ENCODE measurements around the gene FMNL2. TPM values are rescaled to one million over a fixed set of nuclear protein-coding genes. Genes with fewer than 3 reads are reported as not detected.

FMNL2 gene
- total RNA-seq, 1 experiment from 2014 or later: 43.1 TPM

GRCh38 chr2:152489364-152489763 is 154.4 kb downstream of the FMNL2 start:
- intact Hi-C loops (cut with micrococcal nuclease; ENCODE audit: unreplicated experiment): no loop called here
- Histone ChIP-seq H3K27ac (ENCODE audit: low read depth, low read length, poor library complexity, severe bottlenecking) (no peak overlapping the region), H3K27me3 (replicated peaks; ENCODE audit: insufficient read depth, low read depth, low read length, poor library complexity) (no peaks in the 10 kb centered on the region), H3K36me3 (ENCODE audit: insufficient read depth, low read length, poor library complexity, severe bottlenecking) (no peaks in the 10 kb centered on the region), H3K9me3 (ENCODE audit: low read depth, low read length, poor library complexity, severe bottlenecking) (no peaks in the 10 kb centered on the region), H3K4me1 (ENCODE audit: insufficient read depth, low read length, poor library complexity, severe bottlenecking) (peaks cover 52% of the 10 kb centered on the region), H3K4me3 (ENCODE audit: low read depth, low read length, poor library complexity, severe bottlenecking) (no peak overlapping the region)
- ChIA-PET POLR2A (ENCODE audit: low non-redundant PET) (no interaction called here), CTCF (no interaction called here)
- BruUV-seq (replicated peaks): no TSS peak
- no peak for DNase-seq (ENCODE audit: low spot score)
- no peak for TF ChIP-seq CTCF (conservative IDR thresholded peaks at IDR 0.05; ENCODE audit: low read depth, low read length)
- no peak for TF ChIP-seq EZH2 (IDR thresholded peaks at IDR 0.05; ENCODE audit: borderline replicate concordance, low read depth, low read length, poor library complexity, severe bottlenecking)

GRCh38 chr2:152490686-152491455 is 155.9 kb downstream of the FMNL2 start:
- POLR2A ChIA-PET (ENCODE audit: low non-redundant PET): interaction anchor here (0.6 to 0.8 kb wide), 2 partner anchors 13 to 378 kb away, joined by 8 to 12 read pairs; no protein-coding TSS in a partner anchor
- no TSS peak for BruUV-seq (replicated peaks)
- CTCF ChIA-PET: no interaction called here
- Histone ChIP-seq H3K4me1 (ENCODE audit: insufficient read depth, low read length, poor library complexity, severe bottlenecking) (peaks cover 49% of the 10 kb centered on the region), H3K27me3 (replicated peaks; ENCODE audit: insufficient read depth, low read depth, low read length, poor library complexity) (no peaks in the 10 kb centered on the region), H3K9me3 (ENCODE audit: low read depth, low read length, poor library complexity, severe bottlenecking) (no peaks in the 10 kb centered on the region), H3K36me3 (ENCODE audit: insufficient read depth, low read length, poor library complexity, severe bottlenecking) (no peaks in the 10 kb centered on the region), H3K4me3 (ENCODE audit: low read depth, low read length, poor library complexity, severe bottlenecking) (no peak overlapping the region), H3K27ac (ENCODE audit: low read depth, low read length, poor library complexity, severe bottlenecking) (no peak overlapping the region)
- TF ChIP-seq CTCF (conservative IDR thresholded peaks at IDR 0.05; ENCODE audit: low read depth, low read length) (no peak), EZH2 (IDR thresholded peaks at IDR 0.05; ENCODE audit: borderline replicate concordance, low read depth, low read length, poor library complexity, severe bottlenecking) (no peak)
- intact Hi-C loops (cut with micrococcal nuclease; ENCODE audit: unreplicated experiment): no loop called here
- no peak for DNase-seq (ENCODE audit: low spot score)

GRCh38 chr2:152492131-152492530 is 157.2 kb downstream of the FMNL2 start:
- no peak for DNase-seq (ENCODE audit: low spot score)
- TF ChIP-seq CTCF (conservative IDR thresholded peaks at IDR 0.05; ENCODE audit: low read depth, low read length): no peak
- TF ChIP-seq EZH2 (IDR thresholded peaks at IDR 0.05; ENCODE audit: borderline replicate concordance, low read depth, low read length, poor library complexity, severe bottlenecking): no peak
- no TSS peak for BruUV-seq (replicated peaks)
- Histone ChIP-seq H3K27ac (ENCODE audit: low read depth, low read length, poor library complexity, severe bottlenecking) (no peak overlapping the region), H3K4me3 (ENCODE audit: low read depth, low read length, poor library complexity, severe bottlenecking) (no peak overlapping the region), H3K27me3 (replicated peaks; ENCODE audit: insufficient read depth, low read depth, low read length, poor library complexity) (no peaks in the 10 kb centered on the region), H3K4me1 (ENCODE audit: insufficient read depth, low read length, poor library complexity, severe bottlenecking) (peaks cover 38% of the 10 kb centered on the region), H3K9me3 (ENCODE audit: low read depth, low read length, poor library complexity, severe bottlenecking) (peaks cover 4% of the 10 kb centered on the region), H3K36me3 (ENCODE audit: insufficient read depth, low read length, poor library complexity, severe bottlenecking) (no peaks in the 10 kb centered on the region)
- ChIA-PET CTCF (no interaction called here), POLR2A (ENCODE audit: low non-redundant PET) (no interaction called here)
- intact Hi-C loops (cut with micrococcal nuclease; ENCODE audit: unreplicated experiment): no loop called here

All from A673 (cell line).